GM08714 (cell line): ENCODE data around the gene SP7.

Experiments used
- H3K4me3 ChIP-seq: fragments of 200-500 bp; sonication (Bioruptor generic); 2 replicates; pipeline ENCODE4 v1.5.1; 2014; ENCODE audit warnings: mild to moderate bottlenecking, low read length, inconsistent platforms
- ZNF274 ChIP-seq: IDR thresholded peaks from 2 replicates; pipeline ENCODE4 v1.6.1; 2012; ENCODE audit warnings: mild to moderate bottlenecking, low read depth, low read length

The SP7 gene

DNA sequence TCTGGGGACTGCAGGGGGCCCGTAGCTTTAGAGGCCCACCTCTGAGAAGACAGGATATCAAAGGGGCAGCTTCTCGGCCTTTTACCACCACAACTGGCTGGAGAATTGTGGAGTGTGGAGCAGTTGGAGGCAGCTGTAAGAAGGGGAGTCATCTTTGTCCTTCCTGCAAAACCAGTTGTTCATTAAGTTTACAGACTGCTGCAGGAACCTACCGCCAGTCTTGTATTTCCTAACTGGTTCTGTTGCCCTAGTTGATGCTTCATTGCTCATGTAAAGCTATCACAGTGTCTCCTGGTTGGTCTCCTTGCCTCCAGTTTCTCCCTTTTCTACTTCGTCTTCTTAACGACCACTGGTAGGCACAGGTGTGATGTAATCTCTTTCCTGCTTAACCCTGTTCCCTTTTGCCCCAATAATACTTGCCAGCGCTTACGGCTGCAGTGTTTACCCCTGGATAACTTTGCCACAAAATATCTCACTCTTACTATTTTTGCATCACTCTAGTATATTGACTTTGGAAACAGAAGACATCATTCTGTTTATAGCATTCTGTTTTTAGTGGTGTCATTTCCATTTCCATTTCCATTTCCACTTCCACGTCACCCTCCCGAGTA, 56.2 kb downstream of the SP7 start:
- TF ChIP-seq ZNF274: no peak
- H3K4me3 ChIP-seq: no peak overlapping the region

DNA sequence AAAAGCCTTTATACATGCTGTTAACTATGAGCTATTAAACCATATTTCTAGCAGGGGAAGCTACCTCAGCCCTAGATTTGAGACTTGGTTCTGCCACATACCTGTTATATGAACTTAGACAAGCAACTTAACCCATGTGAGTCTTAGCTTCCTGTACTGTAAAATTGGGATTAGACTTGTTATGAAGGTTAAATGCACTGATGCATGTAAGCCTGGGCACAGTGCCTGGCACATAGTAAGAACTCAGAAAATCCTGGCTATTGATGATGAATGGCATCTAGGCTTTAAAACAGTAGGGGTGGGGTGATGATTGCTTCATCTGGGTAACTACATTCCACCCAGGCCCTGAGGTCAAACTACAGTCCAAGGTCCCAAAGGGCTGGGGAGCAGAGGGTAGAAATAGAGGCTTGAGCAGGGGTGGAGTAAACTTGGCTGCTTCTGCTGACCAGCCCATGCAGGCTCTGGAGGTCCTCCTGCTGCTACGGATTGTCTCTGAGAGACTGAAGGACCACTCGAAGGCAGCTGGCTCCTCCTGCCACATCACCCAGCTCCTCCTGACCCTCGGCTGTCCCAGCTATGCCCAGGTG, 56.8 kb downstream of the SP7 start:
- no peak for TF ChIP-seq ZNF274
- no peak overlapping the region for H3K4me3 ChIP-seq

DNA sequence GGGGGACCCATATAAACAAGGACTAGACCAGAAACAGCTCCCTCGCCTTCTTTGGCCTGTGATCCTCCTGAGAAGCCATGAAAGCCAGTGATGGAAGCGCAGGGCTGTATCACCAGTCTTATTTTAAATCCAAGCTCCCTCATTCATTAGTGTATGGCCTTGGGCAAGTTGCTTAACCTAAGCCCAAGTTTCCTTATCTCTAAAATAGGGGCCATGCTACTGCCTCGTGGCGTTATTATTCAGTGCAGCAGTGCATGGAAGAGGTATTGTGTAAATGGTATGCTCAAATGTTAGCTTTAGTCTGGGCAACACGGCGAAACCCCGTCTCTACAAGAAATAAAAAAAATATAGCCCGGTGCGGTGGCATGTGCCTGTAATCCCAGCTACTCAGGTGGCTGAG, 58.2 kb downstream of the SP7 start:
- H3K4me3 ChIP-seq: no peak overlapping the region
- no peak for TF ChIP-seq ZNF274
